ENCODE measurements around the gene SLC25A22. TPM values are rescaled to one million over a fixed set of nuclear protein-coding genes. Genes with fewer than 3 reads are reported as not detected.

SLC25A22 gene
- total RNA-seq, 2 donors from 2014 or later = 21.2 to 43.2 TPM

GRCh38 chr11:831961-832528 is 34.0 kb upstream of the SLC25A22 start:
- H3K27me3 ChIP-seq (replicated peaks; ENCODE audit: insufficient read depth) = no peaks in the 10 kb centered on the region
- 77% methylated on average over 23 of the region's 23 CpGs for WGBS
- intact Hi-C loops (cut with DNase I) = no loop called here

GRCh38 chr11:831118-831864 is 33.2 kb upstream of the SLC25A22 start:
- Histone ChIP-seq H3K4me1 (replicated peaks) (peaks cover 38% of the 10 kb centered on the region), H3K27me3 (replicated peaks; ENCODE audit: insufficient read depth) (no peaks in the 10 kb centered on the region)
- whole genome bisulfite sequencing = 73% methylated on average over 25 of the region's 31 CpGs

More at GRCh38 chr11:831961-832528, 34.0 kb upstream of the SLC25A22 start:
- H3K27ac ChIP-seq = peak overlapping the region; percentile 76 to 77
- no peak for DNase-seq (ENCODE audit: low spot score)
- H3K4me3 ChIP-seq = peak overlapping the region; percentile 63 to 79
- no peaks in the 10 kb centered on the region for H3K9me3 ChIP-seq
- H3K4me1 ChIP-seq (replicated peaks) = peaks cover 32% of the 10 kb centered on the region
- TF ChIP-seq CTCF (IDR thresholded peaks at IDR 0.05) (no peak), POLR2AphosphoS5 (IDR thresholded peaks at IDR 0.05) (no peak), POLR2A (IDR thresholded peaks at IDR 0.05) (no peak)
- H3K36me3 ChIP-seq = no peaks in the 10 kb centered on the region

GRCh38 chr11:830295-831117 is 32.4 kb upstream of the SLC25A22 start:
- intact Hi-C loops (cut with DNase I) = no loop called here
- H3K4me3 ChIP-seq = peak overlapping the region; percentile 21 to 22
- H3K27me3 ChIP-seq (replicated peaks; ENCODE audit: insufficient read depth) = no peaks in the 10 kb centered on the region
- peak; percentile 71 for DNase-seq (ENCODE audit: low spot score)
- no peaks in the 10 kb centered on the region for H3K36me3 ChIP-seq
- WGBS = 7% methylated on average over 74 of the region's 78 CpGs
- TF ChIP-seq POLR2AphosphoS5 (IDR thresholded peaks at IDR 0.05) (peak; percentile 64), POLR2A (IDR thresholded peaks at IDR 0.05) (peak; percentile 5), CTCF (IDR thresholded peaks at IDR 0.05) (no peak)
- H3K4me1 ChIP-seq (replicated peaks) = peaks cover 46% of the 10 kb centered on the region
- H3K9me3 ChIP-seq = no peaks in the 10 kb centered on the region
- no peak overlapping the region for H3K27ac ChIP-seq

More at GRCh38 chr11:831118-831864, 33.2 kb upstream of the SLC25A22 start:
- TF ChIP-seq CTCF (IDR thresholded peaks at IDR 0.05) (no peak), POLR2A (IDR thresholded peaks at IDR 0.05) (no peak), POLR2AphosphoS5 (IDR thresholded peaks at IDR 0.05) (no peak)
- Histone ChIP-seq H3K4me3 (no peak overlapping the region), H3K9me3 (no peaks in the 10 kb centered on the region), H3K27ac (no peak overlapping the region), H3K36me3 (no peaks in the 10 kb centered on the region)
- DNase-seq (ENCODE audit: low spot score) = no peak
- intact Hi-C loops (cut with DNase I) = no loop called here

GRCh38 chr11:829847-830294 is 31.8 kb upstream of the SLC25A22 start:
- Histone ChIP-seq H3K4me1 (replicated peaks) (peaks cover 48% of the 10 kb centered on the region), H3K27me3 (replicated peaks; ENCODE audit: insufficient read depth) (no peaks in the 10 kb centered on the region), H3K27ac (no peak overlapping the region), H3K36me3 (peaks cover 0 to 2% of the 10 kb centered on the region in 2 donors), H3K4me3 (peak overlapping the region; percentile 21 to 22), H3K9me3 (no peaks in the 10 kb centered on the region)
- no peak for TF ChIP-seq CTCF (IDR thresholded peaks at IDR 0.05)
- peak; percentile 57 for TF ChIP-seq POLR2A (IDR thresholded peaks at IDR 0.05)
- intact Hi-C loops (cut with DNase I) = no loop called here
- DNase-seq (ENCODE audit: low spot score) = no peak
- WGBS = 4% methylated on average over 29 of the region's 39 CpGs

Measured in prostate gland (tissue), 2 donors.